Heart left ventricle (tissue), 16 donors: ENCODE data around the gene RAB27B. TPM values are rescaled to one million over a fixed set of nuclear protein-coding genes. Genes with fewer than 3 reads are reported as not detected.

Source experiments
- ATAC-seq, 4 donors: fragments of 200-7000 bp; cut with Tn5 transposase; one replicate each; pipeline ENCODE4 v1.9.1; 2020 to 2022; ENCODE audit warnings: moderate library complexity in 4 of 4, mild to moderate bottlenecking in 3 of 4, moderate number of reproducible peaks in 1 of 4
- DNase-seq, 5 donors: peaks; one replicate each; pipeline ENCODE4 v3.0.0-alpha.2; 2020
- H3K27ac ChIP-seq, 12 donors: fragments of 200-600 bp; sonication (generic) in 4 of 12; one replicate each; pipeline versions ENCODE4 v1.5.0 to v1.8.0; 2016 to 2022; ENCODE audit warnings: mild to moderate bottlenecking in 2 of 12
- H3K27me3 ChIP-seq, 9 donors: fragments of 200-600 bp; sonication (generic) in 2 of 9; one replicate each; pipeline versions ENCODE4 v1.5.1 to v1.8.0; 2016 to 2022; ENCODE audit warnings: mild to moderate bottlenecking in 3 of 9
- H3K36me3 ChIP-seq, 9 donors: fragments of 200-600 bp; sonication (generic) in 2 of 9; one replicate each; pipeline versions ENCODE4 v1.5.0 to v1.8.0; 2018 to 2022; ENCODE audit warnings: mild to moderate bottlenecking in 2 of 9
- H3K4me1 ChIP-seq, 12 donors: fragments of 200-600 bp; sonication (generic) in 4 of 12; one replicate each; pipeline versions ENCODE4 v1.5.0 to v1.8.0; 2016 to 2022; ENCODE audit warnings: mild to moderate bottlenecking in 3 of 12
- H3K4me3 ChIP-seq, 12 donors: fragments of 200-600 bp; sonication (generic) in 4 of 12; one replicate each; pipeline versions ENCODE4 v1.5.0 to v1.8.0; 2017 to 2022; ENCODE audit warnings: mild to moderate bottlenecking in 9 of 12, moderate library complexity in 4 of 12
- H3K9me3 ChIP-seq, 12 donors: fragments of 200-600 bp; sonication (generic) in 4 of 12; one replicate each; pipeline versions ENCODE4 v1.5.0 to v1.8.0; 2016 to 2022; ENCODE audit warnings: mild to moderate bottlenecking in 1 of 12
- CTCF ChIP-seq, 12 donors: fragments of 200-600 bp; sonication (generic) in 4 of 12; IDR thresholded peaks; one replicate each; pipeline versions ENCODE4 v1.5.0 to v1.8.0; 2018 to 2022; ENCODE audit warnings: antibody characterized with exemption in 12 of 12, mild to moderate bottlenecking in 5 of 12
- POLR2A ChIP-seq, 2 donors: fragments of 450-650 bp; IDR thresholded peaks; one replicate each; pipeline ENCODE4 v1.6.1; 2017; ENCODE audit warnings: antibody characterized with exemption in 2 of 2, mild to moderate bottlenecking in 2 of 2, moderate library complexity in 2 of 2
- WGBS, 4 donors: extraction: QIAGEN DNeasy Blood & Tissue Kit in 2 of 4; methylation state at CpG; one replicate each; pipeline versions ENCODE4 v1.1.5 to v1.1.7; 2013 to 2018; 5-methylcytosine and 5-hydroxymethylcytosine counted together
- intact Hi-C, 10 donors: fragments of 100-400 bp; cut with DNase I; formaldehyde crosslinking; loops; one replicate each; pipeline versions ENCODE4 v1.11.1 to v1.14.2; 2022
- polyA plus RNA-seq, 2 donors: library from polyadenylated mRNA; stranded (reverse); fragments of 200-250 nt; gene quantifications; one replicate each; pipeline ENCODE4 v1.2.3, GENCODE V29; 2013
- total RNA-seq, 9 donors: library from RNA; depleted of rRNA in 2 of 9; stranded (reverse); fragments of >200 nt in 2 of 9; fragmentation: NEBNext Ultra II Directional in 3 of 9; extraction: Animal tissue kit (Norgen Biotek cat#: 25700) in 3 of 9; gene quantifications; one replicate each; pipeline versions ENCODE4 v1.1.0 to v1.2.4, GENCODE V29; 2016 to 2023
- donor health status: ischemic (EF 13 %, LVEDD 7.1; RV severe dilation, severe dysfunction).
- donor health status: healthy with polysubstance abuse.
- donor health status: DM: no; HTN: yes; CAD: no.
- donor health status: DM: no; HTN: no; CAD: no.
- donor health status: ischemic (EF 25% LVEDD 6.9; RV normal size, moderate dysfunction).
- donor health status: ischemic (EF 25% LVEDD 5.7; RV mildly dilated, moderate dysfunction).
- donor health status: healthy.
- donor health status: DM: yes; HTN: yes; CAD: no.
- donor health status: ischemic (EF 35%, LVEDD 5.7; RV mildly dilated, moderate dysfunction).
- donor health status: nonischemic (EF 11% LVEDD 7.7; RV severe dilation, severe dysfunction).
- donor health status: DM: yes; HTN: yes; CAD: no.
- donor health status: PGD.
- donor health status: ischemic (EF 29% LVEDD 5.4; RV normal size, mild dysfunction).
- donor health status: nonischemic (EF 23%, LVEDD 6.1; RV moderate dilation, normal function).

Gene RAB27B
- total and polyA plus RNA-seq, 11 donors = 0.03 to 1.5 (median 0.13) TPM; not detected in 2

DNA sequence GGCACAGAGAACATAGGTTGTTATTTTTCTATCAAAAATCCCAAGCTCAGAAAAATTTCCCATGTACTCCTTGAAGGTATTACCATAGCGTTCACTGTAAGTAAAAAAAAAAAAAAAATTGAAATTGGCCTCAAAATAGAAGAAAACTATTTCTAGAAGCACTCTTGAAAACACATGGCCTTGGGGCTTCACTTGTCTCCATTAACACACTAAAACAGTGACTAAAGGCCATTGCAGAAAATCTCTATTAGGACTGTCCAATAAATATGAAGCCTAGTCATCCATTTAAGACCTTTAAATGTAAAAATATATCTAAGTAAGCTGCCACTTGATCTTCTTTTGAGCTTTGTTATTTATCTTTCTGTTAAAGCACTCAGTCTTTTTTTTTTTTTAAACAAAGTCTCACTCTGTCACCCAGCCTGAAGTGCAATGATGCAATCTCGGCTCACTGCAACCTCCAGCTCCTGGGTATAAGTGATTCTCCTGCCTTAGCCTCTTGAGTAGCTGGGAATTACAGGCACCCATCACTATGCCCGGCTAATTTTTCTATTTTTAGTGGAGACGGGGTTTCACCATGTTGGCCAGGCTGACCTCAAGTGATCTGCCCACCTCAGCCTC, 95.2 kb downstream of the RAB27B start:
- Histone ChIP-seq H3K4me3 (no peak overlapping the region), H3K27me3 (no peaks in the 10 kb centered on the region), H3K36me3 (peaks cover 0 to 22% (median 0%) of the 10 kb centered on the region in 9 donors), H3K27ac (no peak overlapping the region), H3K9me3 (no peaks in the 10 kb centered on the region), H3K4me1 (peaks cover 0 to 4% (median 0%) of the 10 kb centered on the region in 12 donors)
- intact Hi-C loops = no loop called here
- TF ChIP-seq POLR2A (IDR thresholded peaks at IDR 0.05) (no peak), CTCF (IDR thresholded peaks at IDR 0.05) (no peak)
- no peak for ATAC-seq
- WGBS, 4 donors = 63 to 82% (median 71%) methylated on average over 4 of the region's 4 CpGs
- no peak for DNase-seq

GRCh38 chr18:54924948-54925347, 96.7 kb downstream of the RAB27B start:
- H3K4me3 ChIP-seq = no peak overlapping the region
- no peak for ATAC-seq
- DNase-seq = no peak
- intact Hi-C loops = no loop called here
- peaks cover 0 to 23% (median 0%) of the 10 kb centered on the region in 9 donors for H3K36me3 ChIP-seq
- no peaks in the 10 kb centered on the region for H3K9me3 ChIP-seq
- H3K27ac ChIP-seq = no peak overlapping the region
- 87 to 96% (median 90%) methylated on average over 1 of the region's 1 CpG for WGBS, 4 donors
- no peak for TF ChIP-seq POLR2A (IDR thresholded peaks at IDR 0.05)
- TF ChIP-seq CTCF (IDR thresholded peaks at IDR 0.05) = no peak
- no peaks in the 10 kb centered on the region for H3K27me3 ChIP-seq
- H3K4me1 ChIP-seq = peaks cover 0 to 4% (median 0%) of the 10 kb centered on the region in 12 donors

DNA sequence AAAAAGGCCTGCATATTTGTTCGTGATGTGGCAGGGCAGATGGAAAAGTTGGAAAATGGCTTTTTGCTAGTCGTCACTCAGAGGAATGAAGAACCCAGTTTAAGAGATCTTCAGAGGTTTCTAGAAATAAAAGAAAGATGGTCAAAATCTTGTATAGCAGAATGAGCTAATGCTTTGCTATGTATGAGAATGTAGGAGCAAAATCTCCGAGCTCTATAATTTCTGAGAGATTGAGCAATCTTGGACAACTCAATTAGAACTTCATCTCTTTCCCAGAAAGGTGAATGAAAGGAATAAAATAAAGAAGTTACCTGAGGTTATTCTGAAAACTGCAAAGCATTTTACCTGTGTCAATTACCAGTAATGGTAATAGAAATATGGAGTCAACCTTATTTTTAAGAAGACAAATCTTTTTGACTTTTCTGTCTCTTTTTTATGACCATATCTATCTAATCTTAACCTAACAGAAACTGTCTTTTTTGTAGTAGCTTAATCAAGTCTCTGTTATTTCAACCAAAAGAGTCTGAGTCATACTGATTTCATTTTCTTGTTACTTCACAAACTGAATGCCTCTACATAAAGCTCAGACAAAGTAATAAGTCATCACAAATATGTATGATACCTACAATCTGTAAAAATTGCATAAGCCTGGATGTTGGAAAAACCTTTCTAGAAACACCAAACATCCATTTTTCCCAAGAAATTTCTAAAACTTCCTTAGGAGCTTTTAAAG, 98.5 kb downstream of the RAB27B start:
- H3K27ac ChIP-seq = no peak overlapping the region
- peaks cover 0 to 4% (median 0%) of the 10 kb centered on the region in 12 donors for H3K4me1 ChIP-seq
- intact Hi-C loops = no loop called here
- TF ChIP-seq POLR2A (IDR thresholded peaks at IDR 0.05) (no peak), CTCF (IDR thresholded peaks at IDR 0.05) (no peak)
- no peaks in the 10 kb centered on the region for H3K27me3 ChIP-seq
- H3K9me3 ChIP-seq = no peaks in the 10 kb centered on the region
- WGBS, 4 donors = 95 to 99% (median 96%) methylated on average over 3 of the region's 3 CpGs
- peaks cover 0 to 13% (median 0%) of the 10 kb centered on the region in 9 donors for H3K36me3 ChIP-seq
- ATAC-seq (no peak), DNase-seq (no peak)
- H3K4me3 ChIP-seq = no peak overlapping the region

GRCh38 chr18:54928236-54928635, 100.0 kb downstream of the RAB27B start:
- ATAC-seq (no peak), DNase-seq (no peak)
- Histone ChIP-seq H3K36me3 (peaks cover 0 to 13% (median 0%) of the 10 kb centered on the region in 9 donors), H3K27me3 (no peaks in the 10 kb centered on the region), H3K27ac (no peak overlapping the region), H3K9me3 (no peaks in the 10 kb centered on the region), H3K4me1 (peaks cover 0 to 4% (median 0%) of the 10 kb centered on the region in 12 donors), H3K4me3 (no peak overlapping the region)
- intact Hi-C loops = no loop called here
- 85 to 94% (median 90%) methylated on average over 2 of the region's 2 CpGs for WGBS, 4 donors
- TF ChIP-seq CTCF (IDR thresholded peaks at IDR 0.05) (no peak), POLR2A (IDR thresholded peaks at IDR 0.05) (no peak)
